Measurements from ENCODE around the gene SYCP2L.
"Not testable (repeated sequence)": the region's sequence is repeated elsewhere in the genome, so short reads cannot be mapped to it uniquely, and the experiment has no call there.

SYCP2L gene

GRCh38 chr6:10894958-10895357 lies 8.1 kb downstream of the SYCP2L start:
- Histone ChIP-seq H3K36me3 (ENCODE audit: control insufficient read depth in 1 of 2, insufficient read depth in 2 of 2, low read length in 2 of 2) (no peaks in the 10 kb centered on the region), H3K27ac (ENCODE audit: low read depth, low read length) (no peak overlapping the region), H3K4me1 (ENCODE audit: control insufficient read depth in 1 of 2, insufficient read depth in 2 of 2, low read length in 2 of 2) (no peaks in the 10 kb centered on the region), H3K4me3 (ENCODE audit: low read depth in 1 of 2, low read length in 2 of 2) (no peak overlapping the region), H3K9me3 (ENCODE audit: control insufficient read depth in 1 of 2, low read length in 2 of 2) (no peaks in the 10 kb centered on the region), H3K9ac (ENCODE audit: low read depth in 1 of 2, low read length in 2 of 2) (no peak overlapping the region), H3K27me3 (ENCODE audit: control insufficient read depth in 1 of 2, insufficient read depth in 2 of 2, low read length in 2 of 2) (no peaks in the 10 kb centered on the region)

- Histone ChIP-seq H3K9ac (ENCODE audit: low read depth in 1 of 2, low read length in 2 of 2) (no peak overlapping the region), H3K27me3 (ENCODE audit: control insufficient read depth in 1 of 2, insufficient read depth in 2 of 2, low read length in 2 of 2) (no peaks in the 10 kb centered on the region), H3K27ac (ENCODE audit: low read depth, low read length) (no peak overlapping the region), H3K4me3 (ENCODE audit: low read depth in 1 of 2, low read length in 2 of 2) (no peak overlapping the region), H3K36me3 (ENCODE audit: control insufficient read depth in 1 of 2, insufficient read depth in 2 of 2, low read length in 2 of 2) (no peaks in the 10 kb centered on the region), H3K9me3 (ENCODE audit: control insufficient read depth in 1 of 2, low read length in 2 of 2) (no peaks in the 10 kb centered on the region), H3K4me1 (ENCODE audit: control insufficient read depth in 1 of 2, insufficient read depth in 2 of 2, low read length in 2 of 2) (no peaks in the 10 kb centered on the region)
Measured at GRCh38 chr6:10896691-10897090, 9.8 kb downstream of the SYCP2L start.

- Histone ChIP-seq H3K4me1 (ENCODE audit: control insufficient read depth in 1 of 2, insufficient read depth in 2 of 2, low read length in 2 of 2) (no peaks in the 10 kb centered on the region), H3K4me3 (ENCODE audit: low read depth in 1 of 2, low read length in 2 of 2) (no peak overlapping the region), H3K9ac (ENCODE audit: low read depth in 1 of 2, low read length in 2 of 2) (no peak overlapping the region), H3K36me3 (ENCODE audit: control insufficient read depth in 1 of 2, insufficient read depth in 2 of 2, low read length in 2 of 2) (no peaks in the 10 kb centered on the region), H3K9me3 (ENCODE audit: control insufficient read depth in 1 of 2, low read length in 2 of 2) (no peaks in the 10 kb centered on the region), H3K27ac (ENCODE audit: low read depth, low read length) (no peak overlapping the region), H3K27me3 (ENCODE audit: control insufficient read depth in 1 of 2, insufficient read depth in 2 of 2, low read length in 2 of 2) (no peaks in the 10 kb centered on the region)
Measured at GRCh38 chr6:10901770-10902169, 14.9 kb downstream of the SYCP2L start.

GRCh38 chr6:10904015-10904414 lies 17.2 kb downstream of the SYCP2L start:
- Histone ChIP-seq H3K4me1 (ENCODE audit: control insufficient read depth in 1 of 2, insufficient read depth in 2 of 2, low read length in 2 of 2) (no peaks in the 10 kb centered on the region), H3K9ac (ENCODE audit: low read depth in 1 of 2, low read length in 2 of 2) (no peak overlapping the region), H3K27me3 (ENCODE audit: control insufficient read depth in 1 of 2, insufficient read depth in 2 of 2, low read length in 2 of 2) (no peaks in the 10 kb centered on the region), H3K27ac (ENCODE audit: low read depth, low read length) (no peak overlapping the region), H3K36me3 (ENCODE audit: control insufficient read depth in 1 of 2, insufficient read depth in 2 of 2, low read length in 2 of 2) (no peaks in the 10 kb centered on the region), H3K4me3 (ENCODE audit: low read depth in 1 of 2, low read length in 2 of 2) (no peak overlapping the region), H3K9me3 (ENCODE audit: control insufficient read depth in 1 of 2, low read length in 2 of 2) (no peaks in the 10 kb centered on the region)

- no peak overlapping the region for H3K27ac ChIP-seq (ENCODE audit: low read depth, low read length)
- H3K36me3 ChIP-seq (ENCODE audit: control insufficient read depth in 1 of 2, insufficient read depth in 2 of 2, low read length in 2 of 2): no peaks in the 10 kb centered on the region
- no peaks in the 10 kb centered on the region for H3K27me3 ChIP-seq (ENCODE audit: control insufficient read depth in 1 of 2, insufficient read depth in 2 of 2, low read length in 2 of 2)
- no peak overlapping the region for H3K4me3 ChIP-seq (ENCODE audit: low read depth in 1 of 2, low read length in 2 of 2)
- no peak overlapping the region for H3K9ac ChIP-seq (ENCODE audit: low read depth in 1 of 2, low read length in 2 of 2)
- no peaks in the 10 kb centered on the region for H3K9me3 ChIP-seq (ENCODE audit: control insufficient read depth in 1 of 2, low read length in 2 of 2)
- no peaks in the 10 kb centered on the region for H3K4me1 ChIP-seq (ENCODE audit: control insufficient read depth in 1 of 2, insufficient read depth in 2 of 2, low read length in 2 of 2)
Measured at GRCh38 chr6:10908228-10908627, 21.4 kb downstream of the SYCP2L start.

GRCh38 chr6:10919520-10919919 lies 32.7 kb downstream of the SYCP2L start:
- H3K36me3 ChIP-seq (ENCODE audit: control insufficient read depth in 1 of 2, insufficient read depth in 2 of 2, low read length in 2 of 2); H3K9me3 ChIP-seq (ENCODE audit: control insufficient read depth in 1 of 2, low read length in 2 of 2); H3K27me3 ChIP-seq (ENCODE audit: control insufficient read depth in 1 of 2, insufficient read depth in 2 of 2, low read length in 2 of 2); H3K4me3 ChIP-seq (ENCODE audit: low read depth in 1 of 2, low read length in 2 of 2); H3K27ac ChIP-seq (ENCODE audit: low read depth, low read length); H3K9ac ChIP-seq (ENCODE audit: low read depth in 1 of 2, low read length in 2 of 2); H3K4me1 ChIP-seq (ENCODE audit: control insufficient read depth in 1 of 2, insufficient read depth in 2 of 2, low read length in 2 of 2): not testable (repeated sequence)

- H3K4me3 ChIP-seq (ENCODE audit: low read depth in 1 of 2, low read length in 2 of 2): no peak overlapping the region
- no peak overlapping the region for H3K27ac ChIP-seq (ENCODE audit: low read depth, low read length)
- H3K36me3 ChIP-seq (ENCODE audit: control insufficient read depth in 1 of 2, insufficient read depth in 2 of 2, low read length in 2 of 2): no peaks in the 10 kb centered on the region
- H3K27me3 ChIP-seq (ENCODE audit: control insufficient read depth in 1 of 2, insufficient read depth in 2 of 2, low read length in 2 of 2): no peaks in the 10 kb centered on the region
- H3K4me1 ChIP-seq (ENCODE audit: control insufficient read depth in 1 of 2, insufficient read depth in 2 of 2, low read length in 2 of 2): no peaks in the 10 kb centered on the region
- H3K9me3 ChIP-seq (ENCODE audit: control insufficient read depth in 1 of 2, low read length in 2 of 2): no peaks in the 10 kb centered on the region
- H3K9ac ChIP-seq (ENCODE audit: low read depth in 1 of 2, low read length in 2 of 2): no peak overlapping the region
Measured at GRCh38 chr6:10933126-10933525, 46.3 kb downstream of the SYCP2L start.

- H3K4me1 ChIP-seq (ENCODE audit: control insufficient read depth in 1 of 2, insufficient read depth in 2 of 2, low read length in 2 of 2): no peaks in the 10 kb centered on the region
- H3K27me3 ChIP-seq (ENCODE audit: control insufficient read depth in 1 of 2, insufficient read depth in 2 of 2, low read length in 2 of 2): no peaks in the 10 kb centered on the region
- no peak overlapping the region for H3K9ac ChIP-seq (ENCODE audit: low read depth in 1 of 2, low read length in 2 of 2)
- H3K4me3 ChIP-seq (ENCODE audit: low read depth in 1 of 2, low read length in 2 of 2): no peak overlapping the region
- H3K9me3 ChIP-seq (ENCODE audit: control insufficient read depth in 1 of 2, low read length in 2 of 2): no peaks in the 10 kb centered on the region
- H3K27ac ChIP-seq (ENCODE audit: low read depth, low read length): no peak overlapping the region
- no peaks in the 10 kb centered on the region for H3K36me3 ChIP-seq (ENCODE audit: control insufficient read depth in 1 of 2, insufficient read depth in 2 of 2, low read length in 2 of 2)
Measured at GRCh38 chr6:10939840-10940239, 53.0 kb downstream of the SYCP2L start.

GRCh38 chr6:10945845-10946244 lies 59.0 kb downstream of the SYCP2L start:
- Histone ChIP-seq H3K4me3 (ENCODE audit: low read depth in 1 of 2, low read length in 2 of 2) (no peak overlapping the region), H3K4me1 (ENCODE audit: control insufficient read depth in 1 of 2, insufficient read depth in 2 of 2, low read length in 2 of 2) (no peaks in the 10 kb centered on the region), H3K36me3 (ENCODE audit: control insufficient read depth in 1 of 2, insufficient read depth in 2 of 2, low read length in 2 of 2) (no peaks in the 10 kb centered on the region), H3K9ac (ENCODE audit: low read depth in 1 of 2, low read length in 2 of 2) (no peak overlapping the region), H3K27me3 (ENCODE audit: control insufficient read depth in 1 of 2, insufficient read depth in 2 of 2, low read length in 2 of 2) (no peaks in the 10 kb centered on the region), H3K9me3 (ENCODE audit: control insufficient read depth in 1 of 2, low read length in 2 of 2) (no peaks in the 10 kb centered on the region), H3K27ac (ENCODE audit: low read depth, low read length) (no peak overlapping the region)

- no peak overlapping the region for H3K4me3 ChIP-seq (ENCODE audit: low read depth in 1 of 2, low read length in 2 of 2)
- H3K36me3 ChIP-seq (ENCODE audit: control insufficient read depth in 1 of 2, insufficient read depth in 2 of 2, low read length in 2 of 2): no peaks in the 10 kb centered on the region
- no peaks in the 10 kb centered on the region for H3K4me1 ChIP-seq (ENCODE audit: control insufficient read depth in 1 of 2, insufficient read depth in 2 of 2, low read length in 2 of 2)
- no peaks in the 10 kb centered on the region for H3K9me3 ChIP-seq (ENCODE audit: control insufficient read depth in 1 of 2, low read length in 2 of 2)
- H3K27me3 ChIP-seq (ENCODE audit: control insufficient read depth in 1 of 2, insufficient read depth in 2 of 2, low read length in 2 of 2): no peaks in the 10 kb centered on the region
- H3K27ac ChIP-seq (ENCODE audit: low read depth, low read length): no peak overlapping the region
- H3K9ac ChIP-seq (ENCODE audit: low read depth in 1 of 2, low read length in 2 of 2): no peak overlapping the region
Measured at GRCh38 chr6:10947966-10948365, 61.1 kb downstream of the SYCP2L start.
